ENCODE results near the gene TUT4.

TUT4 gene

DNA sequence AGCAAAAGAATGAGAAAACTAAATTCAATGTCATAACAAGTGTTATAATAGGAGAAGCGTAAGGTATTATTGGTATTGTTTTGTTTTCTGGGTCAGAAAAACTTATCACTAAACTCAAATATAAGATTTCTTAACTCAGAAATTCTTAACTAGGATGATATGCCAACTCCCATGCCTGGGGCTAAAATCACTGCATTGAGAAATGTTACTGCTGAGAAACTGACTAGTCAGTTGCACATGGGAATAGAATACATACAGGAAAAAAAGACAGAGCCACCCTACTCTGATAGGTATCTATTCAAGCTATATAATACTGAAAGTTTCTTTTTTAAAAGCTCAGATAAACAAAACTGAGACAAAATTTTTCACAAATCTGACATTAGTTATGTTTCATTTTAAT is 92.2 kb downstream of the TUT4 start:
- CTCF ChIA-PET = interaction anchor here (1.1 to 2.4 kb wide), 3 partner anchors 11 to 57 kb away, joined by 3 to 9 read pairs (median 3); partner anchors contain the start of genes ORC1 and PRPF38A
- TF ChIP-seq, protein P1, sequence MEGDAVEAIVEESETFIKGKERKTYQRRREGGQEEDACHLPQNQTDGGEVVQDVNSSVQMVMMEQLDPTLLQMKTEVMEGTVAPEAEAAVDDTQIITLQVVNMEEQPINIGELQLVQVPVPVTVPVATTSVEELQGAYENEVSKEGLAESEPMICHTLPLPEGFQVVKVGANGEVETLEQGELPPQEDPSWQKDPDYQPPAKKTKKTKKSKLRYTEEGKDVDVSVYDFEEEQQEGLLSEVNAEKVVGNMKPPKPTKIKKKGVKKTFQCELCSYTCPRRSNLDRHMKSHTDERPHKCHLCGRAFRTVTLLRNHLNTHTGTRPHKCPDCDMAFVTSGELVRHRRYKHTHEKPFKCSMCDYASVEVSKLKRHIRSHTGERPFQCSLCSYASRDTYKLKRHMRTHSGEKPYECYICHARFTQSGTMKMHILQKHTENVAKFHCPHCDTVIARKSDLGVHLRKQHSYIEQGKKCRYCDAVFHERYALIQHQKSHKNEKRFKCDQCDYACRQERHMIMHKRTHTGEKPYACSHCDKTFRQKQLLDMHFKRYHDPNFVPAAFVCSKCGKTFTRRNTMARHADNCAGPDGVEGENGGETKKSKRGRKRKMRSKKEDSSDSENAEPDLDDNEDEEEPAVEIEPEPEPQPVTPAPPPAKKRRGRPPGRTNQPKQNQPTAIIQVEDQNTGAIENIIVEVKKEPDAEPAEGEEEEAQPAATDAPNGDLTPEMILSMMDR (IDR thresholded peaks at IDR 0.05; ENCODE audit: control extremely low read depth, extremely low read depth, low read depth, missing control alignments) = no peak
- no peak for DNase-seq (ENCODE audit: extremely low spot score)
- POLR2A ChIA-PET = no interaction called here

DNA sequence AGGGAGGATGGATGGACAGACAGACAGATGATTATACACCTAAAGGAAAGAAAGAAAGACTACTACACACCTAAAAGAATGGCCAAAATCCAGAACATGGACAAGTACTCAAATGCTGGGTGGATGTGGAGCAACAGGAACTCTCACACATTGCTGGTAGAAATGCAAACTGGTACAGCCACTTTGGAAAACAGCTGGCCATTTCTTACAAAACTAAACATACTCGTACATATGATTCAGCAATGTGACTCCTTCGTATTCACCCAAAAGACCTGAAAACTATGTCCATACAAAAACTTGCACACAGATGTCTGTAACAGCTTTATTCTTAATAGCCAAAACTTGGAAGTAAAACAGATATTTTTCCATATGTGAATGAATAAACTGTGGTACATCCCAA is 97.2 kb downstream of the TUT4 start:
- ChIA-PET CTCF (interaction anchor here (1.0 to 1.3 kb wide), 2 partner anchors 10 to 60 kb away, joined by 3 read pairs; no protein-coding TSS in a partner anchor), POLR2A (no interaction called here)
- no peak for DNase-seq (ENCODE audit: extremely low spot score)
- TF ChIP-seq, protein P1 (IDR thresholded peaks at IDR 0.05; ENCODE audit: control extremely low read depth, extremely low read depth, low read depth, missing control alignments) = no peak

DNA sequence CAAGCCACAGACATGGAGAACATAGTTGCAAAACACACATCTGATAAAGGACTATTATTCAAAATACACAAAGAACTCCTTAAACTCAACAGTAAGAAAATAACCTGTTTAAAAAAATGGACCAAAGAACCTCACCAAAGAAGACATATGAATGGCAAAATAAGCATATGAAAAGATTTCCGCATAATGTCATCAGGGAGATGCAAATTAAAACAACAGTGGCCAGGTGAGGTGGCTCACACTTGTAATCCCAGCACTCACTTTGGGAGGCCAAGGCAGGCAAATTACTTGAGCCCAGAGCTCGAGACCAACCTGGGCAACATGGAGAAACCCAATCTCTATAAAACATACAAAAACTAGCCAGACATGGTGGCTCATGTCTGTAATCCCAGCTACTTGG is 98.1 kb downstream of the TUT4 start:
- ChIA-PET CTCF (interaction anchor here (1.3 kb wide), 1 partner anchor 59 kb away, joined by 3 read pairs; no protein-coding TSS in a partner anchor), POLR2A (no interaction called here)
- TF ChIP-seq, protein P1 (IDR thresholded peaks at IDR 0.05; ENCODE audit: control extremely low read depth, extremely low read depth, low read depth, missing control alignments) = no peak
- no peak for DNase-seq (ENCODE audit: extremely low spot score)

DNA sequence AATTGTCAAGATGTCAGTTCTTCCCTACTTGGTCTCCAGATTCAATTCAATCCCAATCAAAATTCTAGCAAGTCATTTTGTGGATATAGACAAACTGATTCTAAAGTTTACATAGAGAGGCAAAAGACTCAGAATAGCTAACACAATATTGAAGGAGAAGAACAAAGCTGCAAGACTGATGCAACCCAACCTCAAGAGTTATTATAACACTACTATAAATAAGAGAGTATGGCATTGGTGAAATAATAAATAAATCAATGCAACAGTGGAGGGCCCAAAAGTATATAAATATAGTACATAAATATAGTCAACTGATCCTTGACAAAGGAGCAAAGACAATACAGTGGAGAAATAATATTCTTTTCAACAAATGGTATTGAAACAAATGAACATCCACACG is 98.8 kb downstream of the TUT4 start:
- TF ChIP-seq, protein P1 (IDR thresholded peaks at IDR 0.05; ENCODE audit: control extremely low read depth, extremely low read depth, low read depth, missing control alignments) = no peak
- ChIA-PET CTCF (interaction anchor here (1.5 kb wide), 1 partner anchor 14 kb away, joined by 3 read pairs; no protein-coding TSS in a partner anchor), POLR2A (no interaction called here)
- no peak for DNase-seq (ENCODE audit: extremely low spot score)

DNA sequence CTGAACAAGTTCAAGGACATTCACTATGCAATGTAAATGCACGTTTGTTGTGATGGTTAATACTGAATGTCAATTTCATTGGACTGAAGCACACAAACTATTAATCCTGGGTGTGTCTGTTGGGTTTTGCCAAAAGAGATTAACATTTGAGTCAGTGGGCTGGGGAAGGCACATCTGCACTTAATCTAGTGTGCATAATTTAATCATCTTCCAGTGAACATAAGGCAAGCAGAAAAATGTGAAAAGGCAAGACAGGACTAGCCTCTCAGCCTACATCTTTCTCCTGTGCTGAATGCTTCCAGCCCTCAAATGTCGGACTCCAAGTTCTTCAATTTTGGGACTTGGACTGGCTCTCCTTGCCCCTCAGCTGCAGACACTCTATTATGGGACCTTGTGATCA is 108.4 kb downstream of the TUT4 start:
- ChIA-PET CTCF (no interaction called here), POLR2A (no interaction called here)
- DNase-seq (ENCODE audit: extremely low spot score) = no peak
- TF ChIP-seq, protein P1 (IDR thresholded peaks at IDR 0.05; ENCODE audit: control extremely low read depth, extremely low read depth, low read depth, missing control alignments) = no peak

DNA sequence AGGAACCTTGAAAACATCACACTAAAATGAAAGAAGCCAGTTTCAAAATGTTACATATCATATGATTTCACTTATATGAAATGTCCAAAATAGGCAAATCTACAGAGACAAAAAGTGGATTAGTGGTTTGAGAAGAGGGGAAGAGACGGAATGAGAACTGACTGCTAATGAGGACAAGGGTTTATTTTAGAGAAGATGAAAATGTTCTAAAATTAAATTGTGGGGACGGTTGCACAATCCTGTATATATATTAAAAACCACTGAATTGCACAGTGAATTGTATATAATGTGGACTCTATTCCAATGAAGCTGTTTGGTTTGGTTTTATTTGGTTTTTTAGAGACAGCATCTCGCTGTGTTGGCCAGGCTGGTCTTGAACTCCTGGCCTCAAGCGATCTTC is 112.9 kb downstream of the TUT4 start:
- CTCF ChIA-PET = interaction anchor here (0.6 to 0.9 kb wide), 2 partner anchors 8 to 13 kb away, joined by 3 read pairs; no protein-coding TSS in a partner anchor
- TF ChIP-seq, protein P1 (IDR thresholded peaks at IDR 0.05; ENCODE audit: control extremely low read depth, extremely low read depth, low read depth, missing control alignments) = no peak
- DNase-seq (ENCODE audit: extremely low spot score) = no peak
- POLR2A ChIA-PET = no interaction called here

DNA sequence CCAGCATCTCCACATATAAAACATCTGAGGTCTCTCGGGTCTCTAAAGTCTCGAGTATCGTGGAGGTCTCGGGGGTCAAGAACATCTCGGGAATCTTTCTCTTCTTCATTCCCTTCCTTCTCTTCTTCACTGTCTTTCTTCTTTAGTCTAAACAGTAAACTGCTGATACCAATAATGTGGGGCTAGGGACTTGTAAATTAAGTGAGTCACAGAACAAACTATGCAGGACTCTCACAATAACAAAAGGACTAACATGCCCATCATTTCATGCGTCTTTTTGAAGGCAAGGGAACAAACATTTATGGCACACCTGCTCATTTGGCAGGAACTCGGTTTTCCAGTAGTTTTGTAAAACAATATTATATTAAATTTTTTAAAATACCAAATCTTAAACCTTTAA is 116.1 kb downstream of the TUT4 start:
- POLR2A ChIA-PET = no interaction called here
- DNase-seq (ENCODE audit: extremely low spot score) = no peak
- TF ChIP-seq, protein P1 (IDR thresholded peaks at IDR 0.05; ENCODE audit: control extremely low read depth, extremely low read depth, low read depth, missing control alignments) = no peak
- CTCF ChIA-PET = no interaction called here
